ENCODE results near the gene XPNPEP1. TPM values are rescaled to one million over a fixed set of nuclear protein-coding genes. Genes with fewer than 3 reads are reported as not detected.

Gene XPNPEP1
- total RNA-seq, 3 donors from 2014 or later = 66.6 to 97.7 (median 87.5) TPM

- Histone ChIP-seq H3K9me3 (no peaks in the 10 kb centered on the region), H3K36me3 (ENCODE audit: low read depth) (no peaks in the 10 kb centered on the region), H3K4me3 (no peak overlapping the region), H3K4me1 (ENCODE audit: low read depth) (no peaks in the 10 kb centered on the region)
- no peak for DNase-seq
- TF ChIP-seq CTCF (IDR thresholded peaks at IDR 0.05) = no peak
- intact Hi-C loops (cut with DNase I, micrococcal nuclease) = no loop called here
- ATAC-seq = peak; percentile 14
These were observed 48.2 kb downstream of the XPNPEP1 start for GRCh38 chr10:109875151-109875568.

DNA sequence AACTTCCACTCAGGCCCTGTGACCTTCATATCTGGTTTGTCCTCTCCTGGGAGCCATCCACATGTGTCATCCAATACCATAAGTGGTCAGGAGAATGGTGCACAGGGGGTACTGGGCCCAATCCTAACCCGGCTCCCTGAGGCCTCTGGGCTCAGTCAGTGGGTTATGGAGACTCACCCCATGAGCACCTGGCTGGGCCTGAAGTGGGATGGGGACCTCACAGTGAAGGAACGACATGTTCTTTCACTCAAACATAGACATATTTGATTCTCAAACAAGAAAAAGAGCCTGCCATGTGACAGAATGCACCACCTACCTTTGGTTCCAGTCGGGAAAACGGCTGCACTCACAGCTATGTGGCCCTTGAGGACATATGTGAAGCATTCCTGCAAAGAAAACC is 51.8 kb downstream of the XPNPEP1 start:
- no peaks in the 10 kb centered on the region for H3K36me3 ChIP-seq (ENCODE audit: low read depth)
- ATAC-seq = no peak
- H3K4me1 ChIP-seq (ENCODE audit: low read depth) = no peaks in the 10 kb centered on the region
- no peak overlapping the region for H3K4me3 ChIP-seq
- H3K9me3 ChIP-seq = no peaks in the 10 kb centered on the region
- TF ChIP-seq CTCF (IDR thresholded peaks at IDR 0.05) = no peak
- intact Hi-C loops (cut with DNase I, micrococcal nuclease) = no loop called here
- DNase-seq = no peak

DNA sequence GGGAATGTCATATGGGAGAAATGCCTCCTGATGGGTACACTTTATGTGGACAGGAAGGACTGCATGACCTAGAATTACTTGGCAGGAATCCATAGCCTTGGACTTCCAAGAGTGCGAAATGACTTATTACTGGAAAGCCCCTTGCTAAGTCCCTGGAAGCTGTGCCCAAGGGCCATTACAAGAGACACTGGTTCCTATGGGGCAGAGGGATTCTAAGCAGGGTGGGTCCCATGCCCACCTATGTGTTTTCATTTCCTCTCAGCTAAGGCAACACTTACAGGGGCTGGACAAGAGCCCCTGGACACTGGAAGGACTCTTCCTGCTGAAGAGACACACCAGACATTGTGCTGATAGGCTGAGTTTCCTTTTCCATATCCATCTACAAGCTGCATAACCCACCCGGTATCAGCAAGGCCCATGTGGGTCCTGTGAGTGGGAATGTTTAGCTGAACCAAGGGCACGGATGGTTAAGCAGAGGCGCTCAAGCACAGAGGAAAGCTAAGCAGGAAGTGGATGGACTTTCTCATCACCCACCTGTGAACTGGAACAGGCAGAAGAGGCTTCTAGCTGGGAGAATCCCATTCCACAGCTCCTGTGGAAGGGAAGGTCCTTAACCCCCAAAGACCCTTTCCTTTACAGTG is 56.2 kb downstream of the XPNPEP1 start:
- Histone ChIP-seq H3K4me3 (no peak overlapping the region), H3K36me3 (ENCODE audit: low read depth) (peaks cover 4% of the 10 kb centered on the region), H3K4me1 (ENCODE audit: low read depth) (no peaks in the 10 kb centered on the region), H3K9me3 (peaks cover 2% of the 10 kb centered on the region)
- DNase-seq = no peak
- intact Hi-C loops (cut with DNase I, micrococcal nuclease) = no loop called here
- ATAC-seq = no peak
- TF ChIP-seq CTCF (IDR thresholded peaks at IDR 0.05) = no peak

GRCh38 chr10:109866168-109866994 is 56.9 kb downstream of the XPNPEP1 start:
- H3K4me3 ChIP-seq = no peak overlapping the region
- H3K36me3 ChIP-seq (ENCODE audit: low read depth) = peaks cover 4% of the 10 kb centered on the region
- intact Hi-C loops (cut with DNase I, micrococcal nuclease) = no loop called here
- H3K9me3 ChIP-seq = peaks cover 2% of the 10 kb centered on the region
- no peaks in the 10 kb centered on the region for H3K4me1 ChIP-seq (ENCODE audit: low read depth)
- no peak for TF ChIP-seq CTCF (IDR thresholded peaks at IDR 0.05)
- DNase-seq (no peak), ATAC-seq (peak; percentile 37)

DNA sequence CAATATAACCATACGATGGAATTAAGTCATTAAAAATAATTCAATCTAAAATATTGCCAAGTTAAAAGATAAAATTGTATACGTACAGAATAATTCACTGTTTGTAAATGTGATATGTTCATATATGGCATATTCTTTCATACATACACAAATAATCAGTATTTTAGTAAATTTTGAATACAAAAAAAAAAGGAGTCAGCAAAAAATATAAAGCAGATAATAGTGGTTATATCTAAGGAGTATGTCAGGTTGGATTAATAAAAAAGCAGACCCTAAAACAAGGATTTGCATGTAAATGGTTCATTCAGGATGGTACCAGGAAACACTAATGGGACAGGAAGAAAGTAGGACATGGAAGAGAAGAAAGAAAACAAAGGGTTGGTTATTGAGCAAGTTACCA is 59.5 kb downstream of the XPNPEP1 start:
- DNase-seq = no peak
- Histone ChIP-seq H3K4me3 (no peak overlapping the region), H3K4me1 (ENCODE audit: low read depth) (no peaks in the 10 kb centered on the region), H3K9me3 (peaks cover 2% of the 10 kb centered on the region), H3K36me3 (ENCODE audit: low read depth) (peaks cover 4% of the 10 kb centered on the region)
- TF ChIP-seq CTCF (IDR thresholded peaks at IDR 0.05) = no peak
- no peak for ATAC-seq
- intact Hi-C loops (cut with DNase I, micrococcal nuclease) = no loop called here

All from mucosa of descending colon (tissue), 3 donors.